Cardiac septum (tissue), 1 donor: Measurements from ENCODE around the gene FAM184A. TPM values are rescaled to one million over a fixed set of nuclear protein-coding genes. Genes with fewer than 3 reads are reported as not detected.
"Not testable (repeated sequence)": the region's sequence is repeated elsewhere in the genome, so short reads cannot be mapped to it uniquely, and the experiment has no call there.

ENCODE experiments used
- DNase-seq: peaks from one replicate; pipeline ENCODE4 v3.0.0-alpha.2; 2020; ENCODE audit warnings: low spot score
- intact Hi-C: fragments of 100-400 bp; cut with DNase I; formaldehyde crosslinking; loops from one replicate; pipeline ENCODE4 v1.14.0; 2022
- total RNA-seq: library from RNA; stranded (reverse); fragmentation: NEBNext Ultra II Directional; extraction: Animal tissue kit (Norgen Biotek cat#: 25700); gene quantifications from one replicate; pipeline ENCODE4 v1.2.1, GENCODE V29; 2021
- donor health status: DM: no; HTN: no; CAD: no.

FAM184A gene
- total RNA-seq, 1 donor from 2014 or later: 0.40 TPM

DNA sequence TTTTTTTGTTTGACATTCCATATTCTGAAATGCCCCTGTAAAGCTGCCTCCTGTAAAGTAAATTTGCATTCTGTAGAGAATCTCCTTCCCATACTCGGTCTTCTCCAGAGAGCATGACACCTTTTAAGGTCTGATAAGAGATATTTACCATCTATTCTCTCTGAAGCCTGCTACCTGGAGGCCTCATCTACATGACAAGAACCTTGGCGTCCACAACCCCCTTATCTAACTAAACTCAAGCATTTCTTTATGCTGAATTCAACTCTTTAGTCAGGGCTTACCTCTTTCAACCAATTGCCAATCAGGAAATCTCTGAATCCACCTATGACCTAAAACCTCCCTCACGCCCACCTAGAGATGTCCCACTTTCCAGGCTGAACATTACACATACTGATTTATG is 51.6 kb downstream of the FAM184A start:
- intact Hi-C loops: no loop called here
- no peak for DNase-seq

DNA sequence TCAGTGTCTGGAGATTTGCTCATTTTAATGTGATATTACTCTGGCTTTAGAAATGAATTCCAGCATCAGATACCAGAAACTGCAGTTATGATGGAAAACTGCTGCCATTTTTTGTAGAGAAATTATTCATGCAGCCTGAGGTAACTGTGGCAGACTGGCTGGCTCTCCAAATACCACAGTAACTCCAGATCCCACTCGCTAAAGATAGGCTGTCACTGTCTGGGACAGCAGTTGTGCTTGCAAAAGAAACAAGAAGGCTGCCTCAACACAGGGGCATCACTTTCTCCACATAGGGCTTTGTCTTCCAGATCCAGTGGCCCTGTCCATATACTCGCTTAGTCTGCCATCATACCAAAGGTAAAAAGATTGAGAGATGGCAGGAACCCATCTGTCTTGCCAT is 52.7 kb downstream of the FAM184A start:
- intact Hi-C loops: no loop called here

DNA sequence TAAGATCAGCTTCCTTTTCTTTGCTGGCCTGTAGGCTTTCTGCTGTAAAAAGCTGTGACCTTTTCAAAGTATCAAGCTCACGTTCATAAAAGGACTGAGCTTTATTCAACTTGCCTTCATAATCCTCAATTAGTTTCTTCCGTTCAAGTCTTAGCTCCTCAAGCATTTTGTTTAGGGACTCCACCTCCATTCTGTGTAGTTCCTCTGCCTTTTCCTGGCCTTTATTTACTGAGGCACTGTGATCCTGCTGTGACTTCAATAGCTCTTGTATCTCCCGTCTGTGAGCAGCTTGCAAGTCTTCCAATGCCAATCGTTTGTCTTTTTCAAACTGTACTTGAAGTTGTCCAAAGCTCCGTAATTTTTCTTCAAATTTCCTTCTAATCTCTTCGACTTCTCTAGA is 54.4 kb downstream of the FAM184A start:
- no peak for DNase-seq
- intact Hi-C loops: no loop called here

More for the DNA sequence above, 52.7 kb downstream of the FAM184A start:
- no peak for DNase-seq

DNA sequence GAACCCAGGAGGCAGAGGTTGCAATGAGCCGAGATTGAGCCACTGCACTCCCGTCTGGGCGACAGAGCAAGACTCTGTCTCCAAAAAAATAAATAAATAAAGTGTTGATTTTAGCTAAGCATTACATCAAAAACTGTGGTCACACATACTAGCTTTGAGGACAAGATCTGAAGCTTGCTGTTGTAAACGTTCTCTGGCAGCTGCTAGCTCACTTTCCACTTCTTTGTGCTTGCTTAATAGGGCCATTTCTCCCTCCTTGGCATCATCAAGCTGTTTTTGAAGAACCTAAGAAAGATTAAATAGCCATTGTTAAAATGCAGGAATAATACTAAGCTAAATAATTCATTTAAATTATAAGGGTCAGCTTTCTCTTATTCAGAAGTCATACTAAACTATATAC is 55.7 kb downstream of the FAM184A start:
- intact Hi-C loops: no loop called here
- no peak for DNase-seq

DNA sequence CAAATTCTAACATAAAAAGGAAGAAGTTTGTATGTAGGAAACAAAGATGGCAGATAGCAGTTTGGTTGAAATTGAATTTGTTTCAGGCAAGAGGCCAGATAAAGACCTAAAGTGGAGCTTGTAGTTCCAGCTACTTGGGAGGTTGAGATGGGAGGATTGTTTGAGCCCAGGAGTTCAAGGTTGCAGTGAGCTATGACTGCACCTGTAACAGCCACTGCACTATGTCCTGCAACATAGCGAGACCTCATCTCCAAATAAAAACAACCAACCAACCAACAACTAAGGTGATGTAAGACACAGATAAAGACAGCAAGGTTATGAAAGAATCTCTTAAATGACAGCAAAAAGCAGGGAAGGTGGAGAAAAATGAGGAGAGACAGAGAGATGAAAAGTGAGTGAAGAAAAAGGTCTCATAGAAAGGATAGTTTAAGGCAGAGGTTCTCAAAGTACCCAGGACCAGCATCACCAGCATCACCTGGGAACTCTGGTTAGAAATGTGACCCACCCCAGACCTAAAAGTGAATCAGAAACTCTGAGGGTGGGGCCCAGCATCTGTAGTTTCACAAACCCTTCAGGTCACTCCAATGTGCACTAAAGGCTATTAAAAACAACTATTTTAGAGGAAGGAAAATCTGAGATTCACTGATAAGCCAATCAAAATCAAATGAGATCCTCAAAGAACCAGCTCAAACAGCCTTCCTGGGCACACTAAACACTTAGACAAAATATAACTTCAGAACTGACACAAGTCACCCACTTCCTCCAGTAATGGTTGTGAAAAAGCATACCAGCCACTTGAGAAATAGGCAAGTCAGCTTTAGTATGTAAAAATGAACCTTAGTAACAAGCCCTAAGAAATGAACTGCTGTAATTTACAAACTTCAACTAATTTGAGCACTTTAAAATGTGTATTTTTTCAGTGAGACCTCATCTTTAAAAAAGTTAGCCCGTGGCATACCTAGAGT is 57.6 kb downstream of the FAM184A start:
- intact Hi-C loops: no loop called here
- DNase-seq: no peak

DNA sequence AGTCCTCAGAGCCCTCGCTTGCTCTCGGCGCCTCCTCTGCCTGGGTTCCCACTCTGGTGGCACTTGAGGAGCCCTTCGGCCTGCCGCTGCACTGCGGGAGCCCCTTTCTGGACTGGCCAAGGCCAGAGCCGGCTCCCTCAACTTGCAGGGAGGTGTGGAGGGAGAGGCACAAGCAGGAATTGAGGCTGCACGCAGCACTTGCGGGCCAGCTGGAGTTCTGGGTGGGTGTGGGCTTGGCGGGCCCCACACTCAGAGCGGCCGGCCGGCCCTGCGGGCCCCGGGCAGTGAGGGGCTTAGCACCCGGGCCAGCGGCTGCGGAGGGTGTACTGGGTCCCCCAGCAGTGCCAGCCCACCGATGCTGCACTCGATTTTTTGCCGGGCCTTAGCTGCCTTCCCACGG is 63.3 kb downstream of the FAM184A start:
- DNase-seq, intact Hi-C loops: not testable (repeated sequence)

DNA sequence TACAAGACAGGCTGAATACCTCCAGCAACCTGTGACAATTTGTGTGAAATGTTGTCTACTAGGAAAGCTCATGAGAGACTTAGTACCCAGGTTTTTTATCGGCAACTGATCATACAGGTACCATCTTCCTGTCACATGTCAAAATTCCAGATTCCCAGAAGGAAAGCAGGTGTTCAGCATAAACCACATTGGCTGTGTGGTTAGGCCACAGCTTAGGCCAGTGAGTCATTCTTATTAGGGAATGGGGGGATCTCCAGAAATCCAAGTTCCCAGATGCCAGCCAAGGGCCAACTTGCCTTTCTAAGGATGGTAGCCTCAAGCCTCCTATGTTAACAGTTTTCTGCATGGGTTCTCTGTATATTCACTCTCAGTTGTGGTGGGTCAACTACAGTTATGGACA is 65.9 kb downstream of the FAM184A start:
- intact Hi-C loops: no loop called here
- DNase-seq: no peak

DNA sequence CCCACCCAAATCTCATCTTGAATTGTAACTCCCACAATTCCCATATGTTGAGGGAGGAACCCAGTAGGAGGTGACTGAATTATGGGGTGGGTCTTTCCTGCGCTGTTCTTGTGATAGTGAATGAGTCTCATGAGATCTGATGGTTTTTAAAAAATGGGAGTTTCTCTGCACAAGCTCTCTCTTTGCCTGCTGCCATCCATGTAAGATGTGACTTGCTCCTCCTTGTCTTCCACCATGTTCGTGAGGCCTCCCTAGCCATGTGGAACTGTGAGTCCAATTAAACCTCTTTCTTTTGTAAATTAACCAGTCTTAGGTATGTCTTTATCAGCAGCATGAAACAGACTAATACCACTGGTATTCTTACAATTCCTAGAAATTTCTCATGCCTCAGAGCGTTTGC is 69.2 kb downstream of the FAM184A start:
- DNase-seq, intact Hi-C loops: not testable (repeated sequence)

DNA sequence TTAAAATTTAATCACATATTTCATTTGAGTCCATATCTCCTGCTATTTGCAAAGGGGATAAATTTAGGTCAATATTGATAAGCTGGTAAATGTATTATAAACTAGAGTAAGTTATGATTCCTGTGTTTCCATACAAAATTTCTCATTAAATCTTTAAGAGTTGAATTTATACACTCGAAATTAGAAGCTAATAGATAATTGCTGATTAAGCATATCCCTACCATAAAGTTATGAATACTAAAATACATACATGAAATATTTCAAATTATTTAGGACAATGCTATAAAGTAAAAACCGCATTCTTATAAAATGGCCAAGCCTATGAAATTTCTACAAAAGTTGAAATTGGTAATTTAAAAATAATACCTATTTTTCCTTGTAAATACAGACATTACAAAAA is 71.5 kb downstream of the FAM184A start:
- intact Hi-C loops: no loop called here
- no peak for DNase-seq

DNA sequence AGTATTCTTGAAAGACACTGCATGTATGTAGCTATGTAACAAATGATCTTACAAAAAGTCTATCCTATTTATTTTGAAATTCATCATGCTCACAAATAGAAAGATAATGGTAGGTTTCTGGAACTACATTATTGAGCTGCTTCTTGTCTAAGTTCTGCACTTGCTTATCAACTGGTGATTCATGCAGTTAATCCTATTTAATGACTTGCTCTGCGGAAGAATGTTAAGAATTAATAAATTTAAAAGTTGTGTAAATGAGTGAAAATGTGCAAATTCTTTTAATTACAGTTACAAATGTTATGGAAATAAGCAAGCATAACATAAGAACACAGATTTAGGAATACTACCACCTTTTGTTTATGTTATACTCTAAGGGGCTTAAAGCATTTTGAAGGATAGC is 76.4 kb downstream of the FAM184A start:
- DNase-seq: no peak
- intact Hi-C loops: no loop called here

DNA sequence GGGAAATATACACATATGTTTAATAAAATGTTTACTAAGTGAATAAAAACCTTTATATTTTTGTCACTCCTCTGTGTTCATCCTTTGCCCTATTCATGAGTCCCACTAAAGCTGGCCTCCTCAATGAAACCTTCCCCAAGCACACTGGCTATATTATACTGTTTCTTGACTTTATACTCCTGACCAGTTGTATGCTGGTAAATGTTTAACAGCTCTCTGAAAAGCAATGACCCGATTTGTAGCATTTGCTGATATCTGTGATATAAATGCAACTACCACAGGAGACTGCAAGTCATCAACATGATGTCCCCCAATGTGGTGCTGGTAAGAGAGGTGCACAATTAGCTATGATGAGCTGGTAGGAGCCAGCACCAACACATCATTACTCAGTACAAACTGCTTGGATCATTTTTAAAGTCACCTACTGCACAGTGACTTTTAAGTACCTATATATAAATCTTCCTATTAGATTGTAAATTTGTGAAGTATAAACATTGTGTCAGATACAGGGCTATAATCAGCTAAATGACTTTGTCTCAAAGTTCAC is 78.9 kb downstream of the FAM184A start:
- no peak for DNase-seq
- intact Hi-C loops: no loop called here

DNA sequence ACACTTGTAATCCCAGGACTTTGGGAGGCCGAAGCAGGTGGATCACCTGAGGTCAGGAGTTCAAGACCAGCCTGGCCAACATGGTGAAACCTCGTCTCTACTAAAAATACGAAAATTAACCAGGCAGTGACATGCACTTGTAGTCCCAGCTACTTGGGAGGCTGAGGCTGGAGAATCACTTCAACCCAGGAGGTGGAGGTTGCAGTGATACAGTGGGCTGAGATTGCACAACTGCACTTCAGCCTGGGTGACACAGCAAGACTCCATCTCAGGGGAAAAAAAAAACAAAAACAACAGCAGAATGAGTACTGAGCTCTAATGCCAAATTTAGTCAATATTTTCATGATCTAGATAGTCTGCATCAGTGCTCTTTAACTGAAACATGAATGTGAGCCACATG is 81.0 kb downstream of the FAM184A start:
- DNase-seq, intact Hi-C loops: not testable (repeated sequence)

DNA sequence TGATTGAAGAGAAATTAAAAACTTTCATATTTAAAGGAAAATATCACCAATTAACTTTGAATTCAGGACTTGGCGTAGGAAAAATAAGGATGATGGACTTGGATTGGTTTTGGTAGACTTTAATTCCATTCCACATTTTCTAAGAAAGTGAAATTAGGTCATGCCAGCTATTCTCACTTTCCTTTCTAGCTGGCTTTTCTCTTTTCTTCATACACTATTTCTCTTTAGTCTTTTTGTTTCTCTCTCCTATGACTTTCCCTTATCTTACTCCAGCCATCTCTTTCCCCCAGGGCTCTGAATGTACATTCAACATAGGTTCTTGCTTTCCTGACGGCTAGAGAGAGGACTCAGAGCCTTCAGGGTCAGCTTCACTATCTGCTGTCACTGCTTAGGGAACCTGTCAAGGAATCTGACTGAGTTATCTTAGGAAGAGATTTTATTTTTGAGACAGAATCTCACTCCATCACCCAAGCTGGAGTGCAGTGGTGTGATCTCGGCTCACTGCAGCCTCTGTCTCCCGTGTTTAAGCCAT is 82.1 kb downstream of the FAM184A start:
- intact Hi-C loops: no loop called here
- DNase-seq: no peak

DNA sequence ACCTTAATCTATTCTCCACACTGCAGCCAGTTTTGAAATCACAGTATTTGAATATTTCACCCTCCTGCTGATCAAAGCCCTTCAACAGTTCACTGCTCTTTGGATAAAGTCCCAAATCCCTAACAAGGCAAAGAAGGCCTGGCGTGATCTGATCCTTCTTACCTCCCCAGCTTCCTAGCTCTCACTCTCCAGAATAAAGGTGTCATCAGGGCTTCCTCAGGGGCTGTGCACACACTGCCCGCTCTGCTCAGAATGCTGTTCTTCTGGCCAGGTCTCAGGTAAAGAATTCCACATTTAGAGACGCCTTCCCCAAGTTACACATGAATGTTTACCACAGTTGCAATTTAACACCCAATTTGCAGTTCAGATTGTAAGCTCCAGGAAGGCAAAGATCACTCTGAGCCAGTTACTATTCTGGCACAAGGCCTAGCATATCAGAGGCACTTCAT is 84.6 kb downstream of the FAM184A start:
- DNase-seq: no peak
- intact Hi-C loops: no loop called here

DNA sequence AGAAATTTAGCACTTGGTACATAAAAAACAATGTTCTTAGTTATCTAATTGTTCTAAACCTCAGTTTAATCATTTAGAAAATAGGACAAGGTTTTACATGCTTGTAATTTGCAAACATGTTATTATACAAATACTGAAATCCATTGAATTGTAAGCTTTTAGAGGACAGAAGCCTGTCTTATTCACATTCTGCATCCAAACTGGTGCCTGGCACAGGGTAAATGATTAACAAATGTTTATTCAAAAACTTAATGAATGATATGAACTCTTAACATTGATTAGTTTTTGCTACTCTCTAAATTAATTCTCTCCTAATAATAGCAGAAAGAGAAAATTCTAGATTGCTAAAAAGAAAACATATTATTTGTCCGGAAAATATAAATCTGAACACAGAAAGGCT is 85.1 kb downstream of the FAM184A start:
- DNase-seq: no peak
- intact Hi-C loops: no loop called here

DNA sequence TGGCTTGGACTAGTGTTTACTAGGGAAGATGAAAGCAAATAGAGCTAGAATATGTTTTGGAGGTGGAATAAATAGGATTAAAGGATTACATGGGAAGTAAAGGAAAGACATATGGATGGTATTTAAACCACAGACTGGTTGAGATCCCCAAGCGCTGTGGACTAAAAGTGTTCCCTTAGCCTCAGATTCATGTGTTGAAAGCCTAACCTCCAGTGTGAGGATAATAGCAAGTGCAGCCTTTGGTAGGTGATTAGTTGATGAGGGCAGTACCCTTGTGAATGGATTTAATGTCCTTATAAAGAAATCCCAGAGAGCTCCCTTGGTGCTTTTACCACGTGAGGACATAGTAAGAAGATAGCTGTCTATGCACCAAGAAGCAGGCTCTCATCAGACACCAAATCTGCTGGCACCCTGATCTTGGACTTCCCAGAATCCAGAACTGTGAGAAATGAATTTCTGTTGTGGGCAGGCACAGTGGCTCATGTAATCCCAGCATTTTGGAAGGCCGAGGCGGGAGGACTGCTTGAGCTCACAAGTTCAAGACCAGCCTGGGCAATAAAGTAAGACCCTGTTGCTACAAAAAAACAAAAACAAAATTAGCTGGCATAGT is 86.2 kb downstream of the FAM184A start:
- intact Hi-C loops: no loop called here
- DNase-seq: no peak

DNA sequence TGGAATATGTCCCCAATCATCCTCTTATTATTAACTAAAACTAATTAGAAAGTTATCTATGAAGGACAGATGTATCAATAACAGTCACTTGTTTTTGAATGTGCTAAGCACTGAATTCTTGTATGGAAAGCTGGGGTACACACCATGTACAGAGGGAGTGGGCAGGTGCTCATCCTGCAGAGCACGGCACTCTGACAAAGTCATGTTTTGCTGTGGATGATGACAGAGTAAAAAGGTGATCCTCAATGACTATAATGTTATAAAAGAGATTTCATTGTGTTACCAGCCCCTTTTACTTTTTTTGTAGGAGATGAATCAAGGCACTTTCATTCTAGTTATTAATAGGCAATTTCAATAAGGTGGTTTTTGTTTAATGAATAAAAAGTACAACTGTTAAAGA is 92.2 kb downstream of the FAM184A start:
- intact Hi-C loops: no loop called here

DNA sequence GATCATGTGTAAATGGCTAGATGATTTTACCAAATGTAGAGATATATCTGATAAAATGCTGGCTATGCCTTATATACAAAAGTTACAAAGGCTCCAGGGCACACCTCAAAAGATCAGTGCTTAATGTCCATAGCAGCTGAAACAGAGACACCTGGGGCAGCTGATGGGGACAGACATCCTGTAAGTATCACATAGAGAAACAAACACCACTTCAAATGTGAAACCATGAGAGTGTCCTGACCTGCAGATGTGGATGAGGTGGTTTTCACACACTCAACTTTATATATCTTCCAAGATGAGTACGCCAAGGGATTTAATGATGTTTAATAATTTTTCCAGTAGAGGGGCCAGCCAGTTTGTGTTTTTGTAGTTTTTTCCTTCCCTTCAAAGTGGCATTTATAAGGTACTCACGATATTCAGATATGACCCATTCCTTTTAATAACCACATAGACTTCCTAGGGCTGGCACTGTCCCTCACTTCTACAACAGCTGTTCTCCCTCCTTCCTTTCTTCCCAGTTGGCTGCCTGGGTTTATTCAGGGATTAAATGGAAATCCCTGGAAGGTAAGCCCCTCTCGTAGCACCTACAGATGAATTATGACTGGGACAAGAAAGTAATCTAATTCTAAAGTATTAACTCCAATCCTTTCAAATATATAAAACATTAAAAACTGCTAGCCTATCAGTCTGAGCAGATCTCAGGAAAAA is 93.2 kb downstream of the FAM184A start:
- intact Hi-C loops: no loop called here
- DNase-seq: no peak

More for the DNA sequence above, 92.2 kb downstream of the FAM184A start:
- DNase-seq: no peak

DNA sequence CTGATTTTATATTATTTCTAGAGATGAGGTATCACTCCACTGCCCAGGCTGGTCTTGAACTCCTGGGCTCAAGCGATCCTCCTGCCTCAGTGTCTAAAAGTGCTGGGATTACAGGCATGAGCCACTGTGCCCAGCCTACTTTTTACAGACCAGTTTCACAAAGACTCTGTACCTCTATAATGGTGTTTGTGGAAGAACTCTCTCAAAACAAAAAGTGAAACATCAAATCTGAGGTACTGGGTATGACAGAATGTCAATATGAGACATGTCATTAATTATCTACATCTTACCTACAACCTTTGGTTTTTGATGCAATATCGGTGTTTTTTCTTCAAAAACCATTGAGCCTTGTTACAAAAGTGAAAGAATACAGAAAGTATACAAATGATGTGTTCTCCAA is 94.1 kb downstream of the FAM184A start:
- no peak for DNase-seq
- intact Hi-C loops: no loop called here

DNA sequence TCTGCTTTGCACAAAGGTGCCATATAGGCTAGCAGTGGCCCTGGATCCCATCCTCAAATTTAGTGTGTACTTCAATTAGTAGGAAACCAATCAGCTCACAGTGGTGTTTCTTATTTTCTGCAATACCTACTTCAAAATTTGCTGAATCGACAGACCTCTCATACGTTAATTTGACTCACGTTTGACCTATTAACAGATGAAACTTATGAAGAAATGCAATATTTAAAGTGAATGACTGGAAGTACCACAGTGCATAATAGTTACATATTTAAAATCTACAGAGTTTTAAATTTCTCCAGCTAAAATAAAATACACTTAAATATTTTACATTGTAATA is 95.9 kb downstream of the FAM184A start:
- DNase-seq: no peak
- intact Hi-C loops: no loop called here
